IMR-90 (cell line): ENCODE measurements around the gene FBXL20. TPM values are rescaled to one million over a fixed set of nuclear protein-coding genes. Genes with fewer than 3 reads are reported as not detected.

Experiments
- ATAC-seq: fragments of 200-7000 bp; cut with Tn5 transposase; 2 replicates; pipeline ENCODE4 v1.9.1; 2020; ENCODE audit warnings: low read depth, mild to moderate bottlenecking, moderate library complexity
- BruUV-seq: library from RNA; stranded (reverse); fragments of 400-500 nt; replicated peaks from 2 replicates; lab custom pipeline; 2021; lab: Mats Ljungman, UMichigan
- CTCF ChIA-PET: fragments of 300-600 bp; formaldehyde crosslinking; extraction: SDS; loops from one replicate; lab custom pipeline; 2021; ENCODE audit warnings: antibody characterized with exemption; lab: Yijun Ruan, JAX
- POLR2A ChIA-PET: fragments of 300-600 bp; sonication (Branson Sonifier 250); formaldehyde crosslinking; loops from one replicate; lab custom pipeline; 2022; ENCODE audit warnings: antibody characterized with exemption; ENCODE audit not compliant: unreplicated experiment; lab: Charles Lee
- DNase-seq: peaks from one replicate; pipeline ENCODE4 v3.0.0; 2013
- H2AFZ ChIP-seq: replicated peaks from 2 replicates; pipeline ENCODE3; 2013; ENCODE audit warnings: low read length, mild to moderate bottlenecking; ENCODE audit not compliant: poor library complexity
- H2AK5ac ChIP-seq: 2 replicates; pipeline ENCODE4 v1.6.1; 2013; ENCODE audit warnings: low read depth, low read length, inconsistent platforms
- H2AK9ac ChIP-seq: replicated peaks from 2 replicates; pipeline ENCODE3; 2013; ENCODE audit warnings: mild to moderate bottlenecking, low read depth, low read length, moderate library complexity; ENCODE audit not compliant: poor library complexity
- H2BK120ac ChIP-seq: 2 replicates; pipeline ENCODE4 v1.6.1; 2013; ENCODE audit warnings: low read depth, low read length, inconsistent platforms
- H2BK15ac ChIP-seq: 3 replicates; pipeline ENCODE4 v1.6.1; 2013; ENCODE audit warnings: low read depth, low read length, inconsistent platforms
- H2BK20ac ChIP-seq: 2 replicates; pipeline ENCODE4 v1.6.1; 2013; ENCODE audit warnings: low read depth, mild to moderate bottlenecking, inconsistent platforms, low read length, moderate library complexity
- H2BK5ac ChIP-seq: 2 replicates; pipeline ENCODE4 v1.6.1; 2013; ENCODE audit warnings: mild to moderate bottlenecking, low read depth, low read length, inconsistent platforms; ENCODE audit not compliant: poor library complexity, severe bottlenecking
- H3K14ac ChIP-seq: replicated peaks from 2 replicates; pipeline ENCODE4 v1.6.1; 2013; ENCODE audit warnings: low read depth, low read length, inconsistent platforms
- H3K18ac ChIP-seq: 2 replicates; pipeline ENCODE4 v1.6.1; 2013; ENCODE audit warnings: low read depth, low read length, control low read depth
- H3K23ac ChIP-seq: 2 replicates; pipeline ENCODE4 v1.6.1; 2013; ENCODE audit warnings: low read depth, low read length, inconsistent platforms
- H3K27ac ChIP-seq: 2 replicates; pipeline ENCODE4 v1.5.1; 2013; ENCODE audit warnings: mild to moderate bottlenecking, control low read depth, low read length; ENCODE audit not compliant: insufficient read depth
- H3K27me3 ChIP-seq: 2 replicates; pipeline ENCODE4 v1.6.1; 2013; ENCODE audit warnings: low read length; ENCODE audit not compliant: control insufficient read depth, insufficient read depth
- H3K36me3 ChIP-seq: 2 replicates; pipeline ENCODE4 v1.6.1; 2013; ENCODE audit warnings: low read length, mixed read lengths; ENCODE audit not compliant: control insufficient read depth, insufficient read depth
- H3K4ac ChIP-seq: 2 replicates; pipeline ENCODE4 v1.6.1; 2013; ENCODE audit warnings: low read depth, low read length, inconsistent platforms
- H3K4me1 ChIP-seq: 2 replicates; pipeline ENCODE4 v1.6.1; 2013; ENCODE audit warnings: low read length, mixed read lengths; ENCODE audit not compliant: control insufficient read depth, insufficient read depth
- H3K4me2 ChIP-seq: 2 replicates; pipeline ENCODE4 v1.6.1; 2013; ENCODE audit warnings: low read depth, mild to moderate bottlenecking, control low read depth, low read length, moderate library complexity
- H3K4me3 ChIP-seq: 2 replicates; pipeline ENCODE4 v1.5.1; 2013; ENCODE audit warnings: low read depth, mild to moderate bottlenecking, control low read depth, low read length, moderate library complexity; ENCODE audit not compliant: insufficient read depth
- H3K56ac ChIP-seq: 2 replicates; pipeline ENCODE4 v1.6.1; 2013; ENCODE audit warnings: low read length, inconsistent platforms; ENCODE audit not compliant: insufficient read depth; ENCODE audit errors: extremely low read depth
- H3K79me1 ChIP-seq, 2 experiments: 2 replicates each; pipeline ENCODE4 v1.6.1; 2013; ENCODE audit warnings: low read length in 2 of 2, inconsistent platforms in 1 of 2, low read depth in 1 of 2
- H3K9ac ChIP-seq: 2 replicates; pipeline ENCODE4 v1.6.1; 2013; ENCODE audit warnings: low read depth, low read length, control low read depth
- H3K9me1 ChIP-seq: 2 replicates; pipeline ENCODE4 v1.6.1; 2013; ENCODE audit warnings: low read length, inconsistent platforms; ENCODE audit not compliant: insufficient read depth
- H3K9me3 ChIP-seq: 2 replicates; pipeline ENCODE4 v1.6.1; 2013; ENCODE audit warnings: low read length; ENCODE audit not compliant: control insufficient read depth, insufficient read depth
- H4K20me1 ChIP-seq: 2 replicates; pipeline ENCODE4 v1.6.1; 2013; ENCODE audit warnings: low read length, inconsistent platforms; ENCODE audit not compliant: insufficient read depth
- H4K5ac ChIP-seq: 2 replicates; pipeline ENCODE4 v1.6.1; 2013; ENCODE audit warnings: mild to moderate bottlenecking, low read depth, low read length, control low read depth
- H4K8ac ChIP-seq, 2 experiments: 2 replicates each; pipeline ENCODE4 v1.6.1; 2013; ENCODE audit warnings: low read depth in 2 of 2, low read length in 2 of 2, control low read depth in 1 of 2, inconsistent platforms in 1 of 2
- H4K91ac ChIP-seq: 2 replicates; pipeline ENCODE4 v1.6.1; 2013; ENCODE audit warnings: low read depth, low read length, inconsistent platforms; ENCODE audit not compliant: insufficient read depth
- BHLHE40 ChIP-seq: fragments of 150-350 bp; IDR thresholded peaks from 2 replicates; pipeline ENCODE4 v1.6.1; 2016; ENCODE audit warnings: mild to moderate bottlenecking, low read depth, low read length
- CEBPB ChIP-seq: IDR thresholded peaks from 2 replicates; pipeline ENCODE4 v1.6.1; 2012; ENCODE audit warnings: low read depth, low read length, improper control_type of control experiment
- CHD1 ChIP-seq: IDR thresholded peaks from 2 replicates; pipeline ENCODE4 v1.6.1; 2012; ENCODE audit warnings: low read depth, low read length, improper control_type of control experiment
- MAZ ChIP-seq: IDR thresholded peaks from 2 replicates; pipeline ENCODE4 v1.6.1; 2012; ENCODE audit warnings: low read depth, mild to moderate bottlenecking, low read length, improper control_type of control experiment, moderate library complexity, borderline replicate concordance
- MXI1 ChIP-seq: IDR thresholded peaks from 2 replicates; pipeline ENCODE4 v1.6.1; 2012; ENCODE audit warnings: low read depth, mild to moderate bottlenecking, low read length, moderate library complexity, borderline replicate concordance
- NFE2L2 ChIP-seq: fragments of 150-350 bp; IDR thresholded peaks from 2 replicates; pipeline ENCODE4 v1.6.1; 2016; ENCODE audit warnings: low read depth, mild to moderate bottlenecking, low read length
- POLR2A ChIP-seq: IDR thresholded peaks from 2 replicates; pipeline ENCODE4 v1.6.1; 2012; ENCODE audit warnings: mild to moderate bottlenecking, low read depth, low read length
- RAD21 ChIP-seq: IDR thresholded peaks from 2 replicates; pipeline ENCODE4 v1.6.1; 2012; ENCODE audit warnings: low read length, improper control_type of control experiment
- SMC3 ChIP-seq: fragments of 150-350 bp; IDR thresholded peaks from 2 replicates; pipeline ENCODE4 v1.6.1; 2016; ENCODE audit warnings: low read depth, mild to moderate bottlenecking, antibody characterized with exemption, low read length, moderate library complexity
- USF2 ChIP-seq: fragments of 150-350 bp; IDR thresholded peaks from 2 replicates; pipeline ENCODE4 v1.6.1; 2017; ENCODE audit warnings: mild to moderate bottlenecking, antibody characterized with exemption, low read length, low read depth
- WGBS, 2 experiments: methylation state at CpG; one replicate each; pipeline versions ENCODE4 v1.1.5 to v1.1.7; 2013; ENCODE audit warnings: missing lambda C conversion rate in 2 of 2; ENCODE audit not compliant: insufficient read length in 1 of 2; ENCODE audit errors: extremely low coverage in 2 of 2; 5-methylcytosine and 5-hydroxymethylcytosine counted together
- dilution Hi-C: fragments of 300-500 bp; cut with HindIII; formaldehyde crosslinking; loops from one replicate; pipeline ENCODE4 v1.14.3; 2018; ENCODE audit warnings: low sequenced_read_pairs; ENCODE audit not compliant: unreplicated experiment
- in situ Hi-C: fragments of 300-500 bp; cut with MboI; formaldehyde crosslinking; loops from 3 replicates; pipeline ENCODE4 v1.14.3; 2019; ENCODE audit warnings: low sequenced_read_pairs, inconsistent platforms, mixed read lengths
- intact Hi-C: fragments of 100-400 bp; cut with micrococcal nuclease; formaldehyde crosslinking; loops from 2 replicates; pipeline ENCODE4 v1.10.0; 2022
- polyA plus RNA-seq, 3 experiments: library from polyadenylated mRNA; depleted of rRNA; stranded (reverse); fragments of >200 nt; gene quantifications; 2 replicates each; pipeline ENCODE4 v1.2.3, GENCODE V29; 2012; ENCODE audit warnings: low replicate concordance in 1 of 3
- total RNA-seq: library from RNA; depleted of rRNA; stranded (reverse); fragments of >200 nt; gene quantifications from 2 replicates; pipeline ENCODE4 v1.2.3, GENCODE V29; 2012
- TF ChIP-seq, protein P1 (sequence below): conservative IDR thresholded peaks from 2 replicates; pipeline ENCODE4 v1.5.1; 2012; ENCODE audit warnings: mild to moderate bottlenecking, low read depth, low read length, improper control_type of control experiment
- TF ChIP-seq, protein P2 (sequence below): fragments of 150-350 bp; IDR thresholded peaks from 2 replicates; pipeline ENCODE4 v1.6.1; 2016; ENCODE audit warnings: low read depth, mild to moderate bottlenecking, low read length, moderate library complexity, borderline replicate concordance

Gene FBXL20
- total and polyA plus RNA-seq, 2 of the 4 experiments (the other 2 are of a cell fraction) = 4.1 to 13.8 TPM

DNA sequence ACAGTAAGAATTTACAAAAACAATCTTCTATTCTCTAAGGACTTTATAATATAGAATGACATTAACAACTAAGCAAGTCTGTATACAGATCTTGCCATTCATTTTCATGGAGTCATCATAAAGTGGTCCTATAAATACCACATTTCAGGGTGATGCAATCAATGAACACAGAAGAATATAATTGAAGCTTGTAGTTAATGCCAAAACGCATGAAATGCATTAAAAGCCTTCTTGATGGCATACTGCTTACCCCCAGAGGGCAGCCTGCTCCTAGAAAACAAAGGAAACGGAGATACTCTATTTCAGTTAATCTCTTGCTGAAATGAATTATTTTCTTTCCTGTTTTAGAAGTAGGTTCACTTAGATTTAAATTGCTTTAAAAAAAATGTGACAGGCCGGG, 130.5 kb downstream of the FBXL20 start:
- H3K79me1 ChIP-seq = no peaks in the 10 kb centered on the region
- POLR2A ChIA-PET = no interaction called here

More for the DNA sequence above, 130.5 kb downstream of the FBXL20 start:
- no peak overlapping the region for H3K14ac ChIP-seq
- no peaks in the 10 kb centered on the region for H3K9me3 ChIP-seq
- H3K4me2 ChIP-seq = no peak overlapping the region
- H2AK9ac ChIP-seq = no peak overlapping the region
- no peak overlapping the region for H3K18ac ChIP-seq
- H2AFZ ChIP-seq = no peak overlapping the region
- WGBS, 2 experiments = 100% methylated on average over 1 of the region's 3 CpGs; no CpG with 5 or more reads in 1 of the 2 experiments
- no peaks in the 10 kb centered on the region for H3K4me1 ChIP-seq
- H3K27ac ChIP-seq = no peak overlapping the region
- no peak overlapping the region for H3K23ac ChIP-seq
- no peaks in the 10 kb centered on the region for H3K27me3 ChIP-seq
- no peak overlapping the region for H2BK120ac ChIP-seq
- peaks cover 21% of the 10 kb centered on the region for H3K36me3 ChIP-seq
- dilution Hi-C loops = no loop called here
- DNase-seq (peak; percentile 81), ATAC-seq (peak; percentile 85)
- in situ Hi-C loops = loop anchor here (10.0 kb wide), 1 partner anchor 134 kb away; the partner anchor contains the start of gene FBXL20
- TF ChIP-seq CEBPB (peak; percentile 94), SMC3 (peak; percentile 64), BHLHE40 (no peak), NFE2L2 (no peak), USF2 (no peak), MAZ (no peak), POLR2A (no peak), RAD21 (peak; percentile 80), CHD1 (no peak), MXI1 (no peak)
- TF ChIP-seq, protein P1, sequence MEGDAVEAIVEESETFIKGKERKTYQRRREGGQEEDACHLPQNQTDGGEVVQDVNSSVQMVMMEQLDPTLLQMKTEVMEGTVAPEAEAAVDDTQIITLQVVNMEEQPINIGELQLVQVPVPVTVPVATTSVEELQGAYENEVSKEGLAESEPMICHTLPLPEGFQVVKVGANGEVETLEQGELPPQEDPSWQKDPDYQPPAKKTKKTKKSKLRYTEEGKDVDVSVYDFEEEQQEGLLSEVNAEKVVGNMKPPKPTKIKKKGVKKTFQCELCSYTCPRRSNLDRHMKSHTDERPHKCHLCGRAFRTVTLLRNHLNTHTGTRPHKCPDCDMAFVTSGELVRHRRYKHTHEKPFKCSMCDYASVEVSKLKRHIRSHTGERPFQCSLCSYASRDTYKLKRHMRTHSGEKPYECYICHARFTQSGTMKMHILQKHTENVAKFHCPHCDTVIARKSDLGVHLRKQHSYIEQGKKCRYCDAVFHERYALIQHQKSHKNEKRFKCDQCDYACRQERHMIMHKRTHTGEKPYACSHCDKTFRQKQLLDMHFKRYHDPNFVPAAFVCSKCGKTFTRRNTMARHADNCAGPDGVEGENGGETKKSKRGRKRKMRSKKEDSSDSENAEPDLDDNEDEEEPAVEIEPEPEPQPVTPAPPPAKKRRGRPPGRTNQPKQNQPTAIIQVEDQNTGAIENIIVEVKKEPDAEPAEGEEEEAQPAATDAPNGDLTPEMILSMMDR = peak; percentile 69
- TF ChIP-seq, protein P2, sequence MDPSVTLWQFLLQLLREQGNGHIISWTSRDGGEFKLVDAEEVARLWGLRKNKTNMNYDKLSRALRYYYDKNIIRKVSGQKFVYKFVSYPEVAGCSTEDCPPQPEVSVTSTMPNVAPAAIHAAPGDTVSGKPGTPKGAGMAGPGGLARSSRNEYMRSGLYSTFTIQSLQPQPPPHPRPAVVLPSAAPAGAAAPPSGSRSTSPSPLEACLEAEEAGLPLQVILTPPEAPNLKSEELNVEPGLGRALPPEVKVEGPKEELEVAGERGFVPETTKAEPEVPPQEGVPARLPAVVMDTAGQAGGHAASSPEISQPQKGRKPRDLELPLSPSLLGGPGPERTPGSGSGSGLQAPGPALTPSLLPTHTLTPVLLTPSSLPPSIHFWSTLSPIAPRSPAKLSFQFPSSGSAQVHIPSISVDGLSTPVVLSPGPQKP = no peak
- no peak overlapping the region for H3K9ac ChIP-seq
- H4K8ac ChIP-seq = no peak overlapping the region
- CTCF ChIA-PET = interaction anchor here (0.6 to 1.1 kb wide), 4 partner anchors 8 to 81 kb away, joined by 3 to 6 read pairs (median 4); no protein-coding TSS in a partner anchor
- H3K4ac ChIP-seq = no peak overlapping the region
- no peaks in the 10 kb centered on the region for H4K20me1 ChIP-seq
- no TSS peak for BruUV-seq
- H3K9me1 ChIP-seq = no peaks in the 10 kb centered on the region
- H2BK20ac ChIP-seq = no peak overlapping the region
- intact Hi-C loops = loop anchor here (1.0 to 10.0 kb wide), 4 partner anchors 51 to 216 kb away; partner anchors contain the start of genes CDK12 and FBXL20
- no peak overlapping the region for H2AK5ac ChIP-seq
- H2BK15ac ChIP-seq = no peak overlapping the region
- H4K5ac ChIP-seq = no peak overlapping the region
- no peak overlapping the region for H4K91ac ChIP-seq
- no peak overlapping the region for H2BK5ac ChIP-seq
- no peak overlapping the region for H3K56ac ChIP-seq
- H3K4me3 ChIP-seq = no peak overlapping the region
